ENCODE results near the gene TFAP2E.

- no peak for TF ChIP-seq CTCF (IDR thresholded peaks at IDR 0.05)
- no peak for TF ChIP-seq POLR2A (IDR thresholded peaks at IDR 0.05)
Observed at GRCh38 chr1:35600593-35600992, 27.5 kb downstream of the TFAP2E start.
